ENCODE measurements around the gene HJV. TPM values are rescaled to one million over a fixed set of nuclear protein-coding genes. Genes with fewer than 3 reads are reported as not detected.
"Not testable (repeated sequence)": the region's sequence is repeated elsewhere in the genome, so short reads cannot be mapped to it uniquely, and the experiment has no call there.

Gene HJV, protein sequence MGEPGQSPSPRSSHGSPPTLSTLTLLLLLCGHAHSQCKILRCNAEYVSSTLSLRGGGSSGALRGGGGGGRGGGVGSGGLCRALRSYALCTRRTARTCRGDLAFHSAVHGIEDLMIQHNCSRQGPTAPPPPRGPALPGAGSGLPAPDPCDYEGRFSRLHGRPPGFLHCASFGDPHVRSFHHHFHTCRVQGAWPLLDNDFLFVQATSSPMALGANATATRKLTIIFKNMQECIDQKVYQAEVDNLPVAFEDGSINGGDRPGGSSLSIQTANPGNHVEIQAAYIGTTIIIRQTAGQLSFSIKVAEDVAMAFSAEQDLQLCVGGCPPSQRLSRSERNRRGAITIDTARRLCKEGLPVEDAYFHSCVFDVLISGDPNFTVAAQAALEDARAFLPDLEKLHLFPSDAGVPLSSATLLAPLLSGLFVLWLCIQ
- under 1 TPM in 2 of 4 donors, not detected in 2; 0.13 TPM for polyA plus RNA-seq (ENCODE audit: insufficient read length in 4 of 4)

DNA sequence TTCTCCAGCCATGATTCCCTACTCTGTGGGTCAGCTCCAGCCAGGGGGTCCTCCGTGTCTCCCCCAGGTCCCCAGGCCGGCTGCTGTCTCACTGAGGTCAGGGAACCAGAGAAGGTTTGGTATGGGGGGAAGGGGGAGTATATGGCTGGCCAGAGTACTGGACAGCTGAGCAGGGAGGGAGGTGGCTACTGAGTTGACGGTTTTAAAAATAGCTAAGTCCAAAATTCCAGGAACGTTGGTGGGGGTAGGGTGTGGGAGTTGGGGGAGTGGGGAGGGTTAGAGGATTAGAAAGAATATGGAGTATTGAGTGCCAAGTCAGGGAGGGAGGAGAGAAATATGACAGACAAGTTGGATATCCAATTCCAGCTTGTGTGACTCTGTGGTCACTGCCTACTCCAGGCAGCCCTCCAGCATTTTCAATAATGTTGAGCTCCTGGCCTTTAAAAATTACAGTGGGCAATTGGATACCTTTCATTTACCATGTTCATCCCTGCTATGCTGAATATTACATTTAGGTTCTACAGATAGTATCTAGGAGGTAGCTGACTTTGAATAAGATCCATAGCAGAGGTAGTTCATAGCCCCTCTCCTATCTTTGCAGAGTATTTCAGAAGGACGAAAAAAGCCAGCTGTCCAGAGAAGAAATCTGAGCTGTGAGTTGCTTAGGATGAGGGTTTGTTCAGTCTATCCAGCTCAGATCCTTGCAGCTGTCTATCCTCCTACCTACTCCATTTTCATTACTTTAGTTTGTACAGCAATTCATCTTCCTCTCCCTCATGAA lies at the start of gene HJV:
TSS of gene HJV (minus strand) at position 114 of the 781 bp plus-strand sequence. CDS start 1,504 bp downstream, outside the sequence.
- DNase-seq (ENCODE audit: low read depth in 4 of 4, low spot score in 3 of 4) = no peak

DNA sequence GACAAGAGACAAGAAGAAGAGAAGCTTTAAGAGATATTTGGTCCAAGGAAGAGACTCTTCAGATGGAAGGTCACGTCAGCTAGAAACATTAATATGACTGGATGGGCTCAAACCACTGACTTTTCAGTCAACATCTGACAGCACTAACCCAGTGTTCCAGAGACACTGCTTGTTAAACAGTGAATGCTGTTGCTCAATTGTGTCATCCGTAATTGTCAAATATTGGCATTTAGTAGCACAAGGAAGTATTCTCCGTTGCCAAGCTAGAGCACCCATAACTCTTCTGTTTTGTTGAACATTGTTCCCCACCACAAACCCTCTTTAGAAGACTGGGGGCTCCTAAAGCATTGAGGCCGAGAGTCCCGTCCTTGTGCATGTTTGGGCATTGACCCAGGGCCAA lies 37.6 kb upstream of the HJV start:
- DNase-seq (ENCODE audit: low read depth in 4 of 4, low spot score in 3 of 4) = not testable (repeated sequence)

DNA sequence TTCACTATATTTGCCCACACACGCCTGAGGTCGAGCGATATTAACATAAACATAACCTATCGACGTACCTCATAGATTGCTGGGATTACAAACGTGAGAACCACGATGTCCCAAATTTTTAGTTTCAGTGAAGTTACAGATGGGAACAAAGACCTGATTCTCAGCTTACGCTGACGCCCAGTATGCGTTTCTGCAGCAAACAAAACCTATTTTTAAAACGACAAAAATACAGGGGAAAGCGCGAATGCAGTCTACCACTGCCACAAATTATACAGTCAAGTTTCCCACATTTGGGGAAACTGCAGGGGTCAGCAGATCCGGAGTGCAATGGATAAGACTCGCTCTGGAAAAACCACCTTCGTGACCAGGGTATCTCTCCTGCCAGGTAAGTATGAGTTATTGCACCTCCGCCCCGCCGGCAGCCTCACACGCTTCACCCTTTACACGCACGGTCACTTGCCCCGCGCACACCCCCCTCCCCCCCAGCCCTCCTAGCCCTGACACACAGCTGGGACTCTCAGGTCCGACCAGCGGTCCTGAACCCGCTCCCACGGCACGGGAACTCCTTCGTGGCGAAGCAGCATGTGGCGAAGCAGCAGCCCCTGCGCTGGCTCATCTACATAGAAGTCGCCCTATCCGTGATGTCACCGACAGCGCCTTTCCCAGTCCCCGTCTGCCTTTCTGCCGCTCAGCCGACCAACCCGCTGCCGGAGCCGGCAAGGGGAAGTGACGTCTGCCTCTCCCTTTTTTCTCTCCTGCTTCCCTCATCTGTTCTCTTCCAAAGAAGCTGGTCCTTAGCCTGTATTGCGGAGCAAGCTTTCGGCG lies 30.5 kb upstream of the HJV start:
- peak in 3 of 4 donors; percentile 63 to 76 (median 75) for DNase-seq (ENCODE audit: low read depth in 4 of 4, low spot score in 3 of 4)

DNA sequence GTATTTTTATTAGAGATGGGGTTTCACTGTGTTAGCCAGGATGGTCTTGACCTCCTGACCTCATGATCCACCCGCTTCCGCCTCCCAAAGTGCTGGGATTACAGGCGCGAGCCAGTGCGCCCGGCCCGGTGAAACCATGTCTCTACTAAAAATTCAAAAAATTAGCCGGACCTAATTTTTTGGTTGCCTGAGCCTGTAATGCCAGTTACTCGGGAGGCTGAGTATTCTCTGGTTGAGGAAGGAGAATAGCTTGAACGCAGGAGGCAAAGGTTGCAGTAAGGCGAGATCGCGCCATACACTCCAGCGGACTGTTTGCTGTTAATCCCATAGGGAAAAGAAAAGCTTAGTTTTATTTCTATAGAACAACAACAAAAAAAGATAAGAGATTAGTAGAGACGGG lies 29.9 kb upstream of the HJV start:
- DNase-seq (ENCODE audit: low read depth in 4 of 4, low spot score in 3 of 4) = no peak

DNA sequence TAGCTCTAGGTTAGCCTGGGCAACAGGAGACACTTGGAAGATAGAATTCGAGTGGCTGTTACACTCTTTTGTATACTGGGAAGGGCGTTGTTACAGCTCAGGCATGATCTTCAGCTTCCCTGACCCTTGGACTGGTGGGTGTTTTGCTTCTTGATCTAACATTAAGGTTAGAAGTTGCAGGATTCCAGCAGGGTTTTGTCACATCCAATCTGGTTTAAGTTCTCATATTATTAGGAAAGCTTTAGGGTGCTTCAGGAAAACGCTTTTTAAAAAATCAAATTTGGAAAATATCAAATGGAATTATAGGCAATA lies 29.1 kb upstream of the HJV start:
- DNase-seq (ENCODE audit: low read depth in 4 of 4, low spot score in 3 of 4) = not testable (repeated sequence)

DNA sequence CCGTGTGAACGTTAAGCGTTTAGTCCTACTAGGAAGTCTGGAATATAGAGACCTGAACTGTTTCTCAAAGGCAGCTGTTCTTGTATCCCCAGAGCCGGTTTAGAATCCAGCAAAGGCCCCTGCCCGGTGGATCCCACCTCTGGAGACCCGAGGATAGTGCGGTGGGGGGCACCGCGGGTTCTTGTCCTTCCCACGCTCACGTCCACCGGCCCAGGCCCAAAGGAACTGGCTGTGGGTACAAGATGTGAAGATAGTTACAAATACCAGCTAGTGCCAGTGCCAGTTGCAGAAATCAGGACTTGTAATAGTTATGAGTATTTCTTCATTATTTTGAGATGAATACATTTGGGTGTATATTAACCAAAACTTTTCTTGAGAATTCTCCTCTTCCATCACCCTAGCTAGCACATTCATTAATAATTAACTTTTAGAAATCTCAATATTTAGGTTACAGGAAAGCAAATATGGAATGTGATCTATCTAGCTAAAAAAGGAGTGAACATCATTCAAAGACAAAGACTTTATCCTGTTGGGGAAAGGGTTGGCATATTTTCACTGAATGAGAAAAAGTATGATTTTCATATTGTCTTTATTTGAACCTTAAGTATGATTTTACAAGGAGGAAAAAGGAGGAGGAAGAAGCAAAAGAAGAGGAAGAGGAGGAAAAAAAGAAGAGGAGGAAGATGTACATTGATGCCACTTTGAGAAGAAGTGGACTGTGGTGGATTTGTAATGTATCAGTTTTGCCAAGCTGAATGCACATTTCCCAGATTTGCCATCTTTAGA lies 28.5 kb upstream of the HJV start:
- DNase-seq (ENCODE audit: low read depth in 4 of 4, low spot score in 3 of 4) = not testable (repeated sequence)

DNA sequence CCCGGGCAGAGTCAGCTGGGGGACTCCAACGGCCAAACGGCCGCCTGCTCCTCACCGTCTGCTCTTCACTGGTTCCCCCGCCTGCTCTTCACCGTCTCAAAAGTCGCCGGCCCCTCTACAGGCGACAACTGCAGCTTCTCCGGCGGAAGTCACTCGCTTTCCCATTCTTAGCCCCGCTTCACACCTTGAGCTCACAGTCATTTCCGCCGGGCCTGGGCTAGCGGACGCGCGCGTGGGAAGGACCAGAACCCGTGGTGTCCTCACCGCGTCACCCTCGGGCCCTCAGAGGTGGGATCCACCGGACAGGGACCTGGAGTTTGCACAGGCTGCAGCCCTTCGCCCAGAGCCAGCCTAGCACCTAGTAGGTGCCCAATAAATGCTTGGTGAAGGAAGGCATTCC lies 27.9 kb upstream of the HJV start:
- no peak for DNase-seq (ENCODE audit: low read depth in 4 of 4, low spot score in 3 of 4)

DNA sequence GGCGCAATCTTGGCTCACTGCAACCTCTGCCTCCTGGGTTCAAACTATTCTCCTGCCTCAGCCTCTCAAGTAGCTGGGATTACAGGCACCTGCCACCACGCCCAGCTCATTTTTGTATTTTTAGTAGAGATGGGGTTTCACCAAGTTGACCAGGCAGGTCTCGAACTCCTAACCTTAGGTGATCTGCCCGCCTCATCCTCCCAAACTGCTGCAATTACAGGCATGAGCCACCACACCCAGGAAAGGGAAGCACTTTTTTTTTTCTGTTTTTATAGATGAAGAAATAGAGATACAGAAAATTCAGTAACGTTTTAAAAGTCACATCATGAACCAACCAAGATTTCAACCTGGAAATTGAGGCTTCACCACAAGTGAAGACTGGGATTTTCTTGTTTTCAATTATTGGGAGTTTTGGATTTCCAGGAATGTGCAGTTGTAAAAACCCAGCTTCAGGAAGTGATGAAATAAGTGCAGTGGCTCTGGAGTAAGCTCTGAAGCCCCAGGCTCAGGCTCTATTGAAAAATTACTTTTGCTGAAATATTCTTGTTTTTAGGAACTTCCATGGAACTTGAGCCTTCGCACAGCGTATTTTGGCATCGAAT lies 27.1 kb upstream of the HJV start:
- DNase-seq (ENCODE audit: low read depth in 4 of 4, low spot score in 3 of 4) = not testable (repeated sequence)

DNA sequence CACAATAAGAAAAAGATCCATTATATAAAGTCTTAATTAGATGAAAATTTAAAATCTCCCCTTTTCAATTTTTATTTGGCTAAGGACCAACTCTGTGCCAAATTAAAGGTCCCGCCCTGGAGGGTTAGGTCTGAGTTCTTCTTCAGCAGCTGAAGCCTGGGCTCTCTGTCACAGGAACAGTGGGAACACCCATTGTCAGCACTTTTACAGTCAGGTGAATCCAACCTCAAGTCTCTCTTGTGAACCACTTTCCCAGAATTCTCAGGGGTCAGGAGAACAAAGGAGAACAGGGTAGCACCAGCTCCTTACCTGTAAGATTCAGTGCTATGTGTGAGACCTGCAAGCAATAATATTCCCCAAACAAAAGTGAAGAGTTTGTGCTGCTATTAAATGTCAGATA lies 25.1 kb upstream of the HJV start:
- no peak for DNase-seq (ENCODE audit: low read depth in 4 of 4, low spot score in 3 of 4)

DNA sequence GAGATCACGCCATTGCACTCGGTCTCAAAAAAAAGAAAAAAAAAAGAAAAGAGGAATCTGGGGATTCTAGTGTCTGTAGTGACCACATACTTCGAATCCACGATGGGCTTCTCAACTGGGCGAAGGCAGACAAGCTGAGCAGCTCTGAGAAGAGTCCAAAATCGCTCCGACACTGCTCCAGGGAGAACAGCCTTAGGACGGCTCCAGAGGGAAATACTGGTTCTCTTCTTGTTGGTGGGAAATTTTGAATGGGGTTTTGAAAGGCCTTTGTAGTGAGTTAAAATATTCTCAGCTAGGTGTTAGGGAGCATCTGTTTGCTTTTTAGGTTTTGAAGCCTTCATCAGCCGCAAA lies 18.3 kb upstream of the HJV start:
- no peak for DNase-seq (ENCODE audit: low read depth in 4 of 4, low spot score in 3 of 4)

DNA sequence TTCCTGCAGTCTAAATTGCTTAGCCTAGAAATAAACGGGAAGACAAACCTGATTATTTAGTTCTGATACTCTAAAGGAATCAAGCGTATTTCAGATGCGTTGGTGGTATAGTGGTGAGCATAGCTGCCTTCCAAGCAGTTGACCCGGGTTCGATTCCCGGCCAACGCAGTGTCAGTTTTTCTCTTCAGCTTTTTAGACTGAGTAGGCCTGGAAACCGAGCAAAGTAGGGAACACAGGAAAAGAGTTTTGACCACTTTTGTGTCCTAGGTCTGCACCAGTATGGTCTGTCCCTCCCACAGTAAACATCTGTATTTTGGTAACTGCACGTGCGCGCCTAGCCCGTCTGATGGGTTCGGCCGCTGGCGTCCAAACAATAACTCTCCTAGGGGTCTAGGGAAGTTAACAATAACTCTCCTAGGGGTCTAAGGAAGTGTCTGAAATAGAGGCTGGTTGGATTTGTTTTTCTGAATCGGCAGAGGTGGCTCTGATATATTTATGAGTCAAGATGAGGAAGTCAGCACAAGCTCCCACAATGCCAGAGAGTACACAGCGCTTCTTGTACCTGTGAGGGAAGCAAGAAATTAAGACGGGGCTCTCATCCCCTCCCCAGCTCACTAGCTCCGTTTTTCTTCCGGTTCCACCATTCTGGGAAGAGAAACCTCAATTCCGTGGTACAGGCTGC lies 15.6 kb upstream of the HJV start:
- DNase-seq (ENCODE audit: low read depth in 4 of 4, low spot score in 3 of 4) = peak; percentile 84 to 90 (median 88)

DNA sequence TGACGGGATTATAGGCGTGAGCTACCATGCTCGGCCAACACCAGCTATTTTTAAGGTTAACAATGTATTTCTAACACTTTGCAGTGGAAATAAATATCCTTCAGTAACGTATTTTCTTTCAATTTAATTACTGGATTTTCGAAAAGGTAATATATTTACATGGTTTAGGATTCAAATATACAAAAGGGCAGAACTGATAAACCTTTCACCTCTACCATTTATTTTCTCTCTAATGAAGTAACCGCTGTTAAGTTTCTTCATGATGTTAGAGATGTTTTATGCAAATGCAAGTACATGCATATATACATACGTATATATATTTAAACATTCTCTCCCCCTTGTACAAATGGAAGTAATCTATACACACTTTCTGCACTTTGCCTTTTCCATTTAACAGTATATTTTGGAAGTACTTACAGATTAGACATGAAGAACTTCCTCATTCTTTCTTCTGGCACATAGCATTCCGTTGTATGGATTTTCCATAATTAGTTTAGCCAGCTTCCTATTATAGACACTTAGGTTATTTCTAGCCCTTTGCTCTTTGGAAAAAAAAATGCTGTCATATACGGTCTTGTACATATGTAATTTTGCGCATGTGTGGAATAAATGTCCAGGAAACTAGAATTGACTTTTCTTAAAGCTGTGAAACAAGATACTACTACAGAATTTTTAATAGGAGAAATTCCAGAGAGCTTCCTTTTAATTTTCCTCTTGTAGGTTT lies 14.9 kb upstream of the HJV start:
- no peak for DNase-seq (ENCODE audit: low read depth in 4 of 4, low spot score in 3 of 4)

DNA sequence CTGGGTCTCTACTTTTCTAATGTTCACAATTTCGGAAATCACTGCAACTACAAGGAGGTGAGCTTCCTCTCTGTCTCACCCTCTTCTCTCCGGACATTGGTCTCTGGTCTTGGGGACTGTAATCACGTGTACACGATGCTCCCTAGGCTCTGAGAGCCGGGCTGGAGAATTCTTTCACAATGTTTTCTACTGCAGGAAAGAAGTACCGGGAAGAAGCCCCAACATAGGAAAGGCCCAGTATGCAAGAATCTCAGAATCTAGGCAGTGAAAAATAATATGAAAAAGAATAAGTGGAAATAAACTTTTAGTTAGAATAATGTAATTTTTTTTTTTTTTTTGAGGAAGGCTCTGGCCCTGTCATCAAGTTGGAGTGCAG lies 13.5 kb upstream of the HJV start:
- no peak for DNase-seq (ENCODE audit: low read depth in 4 of 4, low spot score in 3 of 4)

DNA sequence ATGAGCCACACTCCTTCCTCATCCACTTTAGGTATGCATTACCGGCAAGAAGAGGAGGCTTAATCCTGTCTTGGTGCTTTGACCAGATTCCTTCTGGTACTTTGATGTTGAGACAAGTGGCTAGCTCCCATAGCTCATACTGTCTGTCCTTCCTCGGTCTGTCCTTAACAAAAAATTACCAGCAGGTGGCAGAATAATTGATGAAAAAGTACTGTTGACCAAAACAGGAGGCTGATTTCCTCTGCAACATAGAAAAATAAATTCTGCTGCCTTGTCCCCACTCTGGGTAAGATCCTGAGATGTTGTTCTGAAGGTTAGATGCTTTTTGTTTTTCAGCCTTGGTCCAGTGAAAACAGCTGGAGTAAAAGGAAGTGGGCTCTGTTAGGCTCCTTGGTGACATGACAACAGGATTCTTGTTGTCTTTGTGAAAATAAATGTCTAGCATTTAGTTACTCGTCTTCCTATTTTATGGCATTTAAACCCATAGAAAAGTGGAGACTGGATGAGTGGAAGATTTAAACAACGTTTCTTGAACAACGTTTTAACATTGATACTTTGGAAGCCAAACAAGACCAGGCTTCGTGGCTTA lies 11.2 kb upstream of the HJV start:
- peak in 1 of 4 donors; percentile 38 for DNase-seq (ENCODE audit: low read depth in 4 of 4, low spot score in 3 of 4)

DNA sequence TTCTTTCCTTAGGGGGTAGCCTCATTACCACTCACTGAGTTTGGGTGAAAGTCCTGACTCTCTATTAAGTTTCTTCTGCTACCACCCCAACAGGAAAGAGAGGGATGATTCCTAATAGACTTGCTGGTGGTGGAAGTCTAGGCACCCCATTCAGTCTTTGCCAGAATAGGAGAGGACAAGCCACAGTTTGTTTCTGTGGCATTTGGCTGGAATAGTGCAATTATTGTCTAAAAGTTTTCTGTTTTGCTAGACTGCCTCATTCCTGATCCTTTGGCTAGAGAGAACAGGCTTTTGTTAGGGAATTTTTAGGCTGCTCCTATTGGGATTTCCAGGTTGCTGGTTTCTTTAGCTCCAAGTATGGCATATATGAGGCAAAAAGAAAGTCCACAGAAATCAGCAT lies 9.9 kb upstream of the HJV start:
- no peak for DNase-seq (ENCODE audit: low read depth in 4 of 4, low spot score in 3 of 4)

DNA sequence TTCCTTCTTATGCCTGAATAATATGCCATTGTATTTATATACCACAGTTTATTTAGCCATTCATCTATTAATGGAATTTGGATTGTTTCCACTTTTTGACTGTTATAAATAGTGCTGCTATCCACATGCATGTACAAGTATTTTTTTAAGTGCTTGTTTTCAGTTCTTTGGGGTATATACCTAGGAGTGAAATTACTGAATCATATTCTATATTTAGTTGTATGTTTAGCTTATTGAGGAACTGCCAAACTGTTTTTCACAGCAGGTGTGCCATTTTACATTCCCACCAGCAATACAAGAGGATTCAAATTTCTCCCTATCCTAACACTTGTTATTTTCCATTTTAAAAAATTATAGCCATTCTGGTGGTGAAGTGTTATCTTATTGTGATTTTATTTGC lies 7.6 kb upstream of the HJV start:
- no peak for DNase-seq (ENCODE audit: low read depth in 4 of 4, low spot score in 3 of 4)

DNA sequence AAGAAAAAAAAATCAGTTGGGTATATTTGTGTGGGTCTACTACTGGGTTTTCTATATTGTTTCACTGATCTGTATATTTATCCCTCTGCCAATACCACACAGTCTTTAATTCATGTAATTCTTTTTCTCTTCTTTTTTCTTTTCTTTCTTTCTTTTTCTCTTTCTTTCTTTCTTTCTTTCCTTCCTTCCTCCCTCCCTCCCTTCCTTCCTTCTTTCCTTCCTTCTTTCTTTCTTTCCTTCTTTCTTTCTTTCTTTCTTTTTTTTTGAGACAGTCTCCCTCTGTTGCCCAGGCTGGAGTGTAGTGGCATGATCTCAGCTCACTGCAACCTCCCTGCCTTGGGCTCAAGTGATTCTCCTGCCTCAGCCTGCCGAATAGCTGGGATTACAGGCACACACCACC lies 5.1 kb upstream of the HJV start:
- not testable (repeated sequence) for DNase-seq (ENCODE audit: low read depth in 4 of 4, low spot score in 3 of 4)

DNA sequence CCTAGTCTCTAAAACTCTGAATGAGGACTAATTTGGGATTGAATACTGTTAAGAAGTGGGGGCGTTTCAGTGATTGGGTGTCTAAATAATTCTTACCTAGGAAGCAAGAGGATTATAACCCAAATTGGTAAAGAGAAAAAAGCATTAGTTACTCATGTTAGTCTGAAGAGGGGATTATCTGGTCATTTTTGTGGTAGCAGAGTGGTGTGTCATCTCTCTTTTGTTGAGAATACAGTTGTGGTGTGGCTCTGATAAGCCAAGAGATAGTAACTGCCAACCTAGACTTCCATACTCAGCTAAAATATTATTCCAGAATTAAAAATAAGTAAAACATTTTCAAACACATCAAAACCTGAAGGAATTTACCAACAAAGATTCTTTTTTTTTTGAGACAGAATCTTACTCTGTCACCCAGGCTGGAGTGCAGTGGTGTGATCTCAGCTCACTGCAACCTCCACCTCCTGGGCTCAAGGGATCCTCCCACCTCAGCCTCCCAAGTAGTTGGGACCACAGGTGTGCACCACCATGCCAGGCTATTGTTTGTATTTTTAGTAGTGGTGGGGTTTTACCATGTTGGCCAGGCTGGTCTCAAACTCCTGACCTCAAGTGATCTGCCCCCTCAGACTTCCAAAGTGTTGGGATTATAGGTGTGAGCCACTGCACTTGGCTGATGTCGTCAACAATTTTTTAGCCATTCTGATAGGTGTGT lies 4.4 kb upstream of the HJV start:
- DNase-seq (ENCODE audit: low read depth in 4 of 4, low spot score in 3 of 4) = not testable (repeated sequence)

Measured in right renal pelvis (tissue), 4 donors.